GM18507 (cell line): Measurements from ENCODE around the gene STK39.

Source experiments
- DNase-seq: peaks from one replicate; pipeline ENCODE4 v3.0.0; 2011; ENCODE audit warnings: low read depth; ENCODE audit not compliant: insufficient read length; ENCODE audit errors: extremely low spot score
- FAIRE-seq: peaks from 2 replicates; lab custom pipeline; 2011; peaks lifted over from hg19 to GRCh38; lab: Jason Lieb, UNC

Gene STK39

DNA sequence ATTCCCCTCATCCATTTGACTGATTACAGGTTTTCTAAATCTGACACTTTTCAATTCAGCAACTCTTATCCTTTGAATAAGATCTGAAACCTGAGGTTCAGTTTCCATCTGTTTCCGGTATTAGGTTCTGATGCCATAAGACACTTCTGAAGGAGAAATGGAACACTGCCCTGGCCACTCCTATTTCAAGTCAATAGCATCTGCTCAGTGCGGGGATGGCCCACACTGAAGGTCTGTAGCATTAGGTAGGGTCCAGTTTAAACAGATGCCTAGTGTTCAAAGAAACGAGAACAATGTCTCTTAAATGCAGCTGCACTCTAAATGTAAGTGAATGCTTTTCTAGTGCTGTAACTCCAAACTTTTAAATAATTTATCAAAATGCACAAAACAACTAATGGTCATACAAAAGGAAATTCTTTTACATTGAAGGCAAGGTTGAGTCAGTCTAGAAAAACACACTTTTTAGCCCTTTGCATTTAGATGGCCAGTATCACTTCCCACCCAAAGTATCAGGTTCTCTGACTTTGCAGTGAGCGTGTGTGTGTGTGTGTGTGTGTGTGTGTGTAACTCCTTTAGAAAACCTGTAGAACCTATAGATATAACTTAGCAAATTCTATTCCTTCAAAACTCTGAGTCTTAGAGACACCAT is 78.2 kb downstream of the STK39 start:
- FAIRE-seq (no peak), DNase-seq (no peak)

DNA sequence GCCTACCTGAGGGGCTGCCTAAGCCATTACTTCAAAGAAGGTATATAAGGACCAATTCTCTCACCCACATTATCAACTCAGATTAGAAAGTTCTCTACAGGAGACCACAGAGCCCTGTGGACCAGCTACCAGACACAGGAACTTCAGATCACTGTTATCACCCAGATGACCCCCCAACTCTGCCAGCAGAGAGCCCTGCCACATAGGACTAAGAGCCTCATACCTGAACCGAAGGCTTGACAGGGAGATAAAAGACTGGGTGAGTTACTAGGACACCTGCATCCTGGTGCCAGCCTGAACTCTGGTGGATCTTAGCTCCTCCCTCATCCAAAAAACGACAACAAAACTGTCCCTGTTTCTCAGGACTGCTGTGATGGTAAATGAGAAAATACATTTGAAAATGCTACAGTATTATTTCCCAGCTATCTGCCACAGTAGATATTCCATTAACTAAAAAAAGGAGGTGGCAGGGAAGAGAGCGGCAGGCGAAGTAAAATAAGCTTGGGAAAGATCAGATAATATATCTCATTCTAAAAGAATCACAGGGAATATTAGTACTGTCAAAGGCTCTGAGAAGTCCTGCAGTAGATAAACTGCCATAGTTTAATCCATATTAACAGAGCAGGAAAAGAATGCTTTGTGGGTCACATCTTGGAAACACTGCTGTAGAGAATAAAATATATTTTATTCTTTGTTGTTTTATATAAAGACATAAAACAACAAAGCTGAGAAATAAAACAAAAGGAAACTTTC is 79.7 kb downstream of the STK39 start:
- no peak for FAIRE-seq

DNA sequence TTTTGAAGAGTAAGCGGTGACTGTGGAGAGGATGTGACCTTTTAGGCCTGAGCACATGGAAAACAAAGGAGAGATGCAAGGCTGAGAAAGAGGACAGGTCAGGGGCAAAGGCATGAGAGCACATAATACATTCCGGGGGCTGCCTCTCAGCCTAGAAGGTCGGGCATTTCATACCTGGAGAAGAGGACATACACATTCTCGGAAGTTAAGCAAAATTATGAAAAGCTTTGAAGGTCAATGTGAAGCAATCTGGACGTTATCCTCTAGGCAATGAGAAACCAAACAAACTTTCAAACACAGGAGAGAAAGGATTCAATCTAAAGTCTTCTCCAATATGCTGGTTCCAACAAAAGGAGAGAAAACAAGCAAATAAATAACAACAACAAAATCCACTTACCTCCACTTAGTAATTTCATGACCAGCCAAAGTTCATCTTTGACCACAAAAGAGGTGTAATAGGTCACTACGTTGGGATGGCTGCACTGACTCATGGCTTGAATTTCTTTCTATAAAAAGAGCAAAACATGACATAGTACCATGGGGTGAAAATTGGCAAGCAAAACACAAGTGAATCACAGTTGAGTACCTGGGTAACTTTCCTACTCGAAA is 80.4 kb downstream of the STK39 start:
- FAIRE-seq (no peak), DNase-seq (no peak)

More for the DNA sequence above, 79.7 kb downstream of the STK39 start:
- no peak for DNase-seq

DNA sequence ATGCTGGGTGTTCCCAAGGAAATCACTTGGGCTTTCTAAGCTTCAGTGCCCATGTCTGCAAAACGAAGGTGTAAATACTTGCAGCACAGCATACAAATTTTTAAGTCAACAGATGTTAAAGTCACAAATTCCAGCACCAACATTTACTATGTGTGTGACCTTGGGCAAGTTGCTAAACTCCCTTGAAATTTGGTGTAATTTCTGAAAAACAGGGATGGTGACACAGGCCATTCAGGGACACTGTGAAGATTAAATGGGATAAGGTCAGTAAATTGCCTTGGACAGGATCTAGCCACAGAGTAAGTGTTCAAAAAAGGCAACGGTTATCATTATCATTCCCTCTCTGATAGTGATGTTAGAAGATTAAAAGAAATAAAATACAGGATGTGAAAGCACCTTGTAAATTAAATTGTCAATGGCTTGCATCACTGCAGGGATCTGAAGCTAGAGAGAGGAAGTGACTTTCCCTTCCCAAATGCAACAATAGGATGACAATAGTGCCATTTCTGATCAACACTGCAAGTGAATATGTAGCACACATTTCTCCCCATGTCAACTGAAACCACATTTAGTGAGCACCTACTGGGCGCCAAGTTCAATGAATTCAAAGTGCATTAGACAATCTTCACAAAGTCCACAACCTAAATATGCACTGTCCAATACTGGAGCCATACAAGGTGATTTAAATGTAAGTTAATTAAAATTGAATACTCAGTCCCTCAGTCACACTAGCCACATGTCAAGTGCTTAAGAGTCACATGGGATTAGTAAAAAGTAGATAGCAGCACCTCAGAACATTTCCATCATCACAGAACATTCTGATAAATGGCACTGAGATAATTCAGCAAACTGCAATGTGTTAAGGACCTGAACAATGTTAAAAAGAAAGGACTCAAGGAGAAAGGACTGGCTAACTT is 81.2 kb downstream of the STK39 start:
- DNase-seq (no peak), FAIRE-seq (no peak)

DNA sequence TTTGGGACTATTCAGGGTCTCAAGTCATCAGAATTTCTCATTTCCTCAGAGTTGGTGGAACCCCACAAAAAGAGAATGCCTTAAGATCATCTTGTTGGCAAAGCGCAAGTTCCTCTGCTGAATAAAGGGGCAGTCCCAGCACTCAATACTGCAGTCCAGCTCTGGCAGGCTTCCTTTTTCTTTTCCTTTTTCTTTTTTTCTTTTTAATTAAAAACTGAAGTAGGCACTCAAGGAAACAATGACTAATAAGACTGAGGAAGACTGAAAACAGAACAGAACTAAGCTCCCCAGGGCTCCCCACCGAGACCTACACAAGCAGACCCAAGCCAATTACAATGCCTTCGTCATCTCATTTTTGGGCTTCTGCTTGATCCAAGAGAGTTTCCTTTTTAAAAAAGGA is 82.0 kb downstream of the STK39 start:
- FAIRE-seq (no peak), DNase-seq (no peak)

DNA sequence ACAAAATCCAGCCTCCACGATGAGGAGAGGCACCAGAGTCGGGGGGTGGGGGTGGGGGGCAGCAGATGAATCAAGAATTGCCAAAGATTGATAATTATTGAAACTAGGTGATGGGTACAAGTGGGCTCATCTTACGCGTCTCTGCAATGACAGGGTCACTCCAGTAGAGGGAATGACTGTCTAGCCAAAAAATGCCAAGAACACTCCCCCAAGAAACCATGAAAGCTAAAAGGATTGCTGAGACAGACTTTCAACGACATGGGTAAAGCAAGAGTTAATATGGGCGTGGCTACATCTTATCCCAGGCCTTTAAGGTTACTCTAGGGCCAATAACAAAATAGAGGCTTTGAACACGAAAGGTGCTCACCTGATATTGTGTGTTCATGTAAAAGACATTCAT is 86.5 kb downstream of the STK39 start:
- DNase-seq, result no peak
- no peak for FAIRE-seq

DNA sequence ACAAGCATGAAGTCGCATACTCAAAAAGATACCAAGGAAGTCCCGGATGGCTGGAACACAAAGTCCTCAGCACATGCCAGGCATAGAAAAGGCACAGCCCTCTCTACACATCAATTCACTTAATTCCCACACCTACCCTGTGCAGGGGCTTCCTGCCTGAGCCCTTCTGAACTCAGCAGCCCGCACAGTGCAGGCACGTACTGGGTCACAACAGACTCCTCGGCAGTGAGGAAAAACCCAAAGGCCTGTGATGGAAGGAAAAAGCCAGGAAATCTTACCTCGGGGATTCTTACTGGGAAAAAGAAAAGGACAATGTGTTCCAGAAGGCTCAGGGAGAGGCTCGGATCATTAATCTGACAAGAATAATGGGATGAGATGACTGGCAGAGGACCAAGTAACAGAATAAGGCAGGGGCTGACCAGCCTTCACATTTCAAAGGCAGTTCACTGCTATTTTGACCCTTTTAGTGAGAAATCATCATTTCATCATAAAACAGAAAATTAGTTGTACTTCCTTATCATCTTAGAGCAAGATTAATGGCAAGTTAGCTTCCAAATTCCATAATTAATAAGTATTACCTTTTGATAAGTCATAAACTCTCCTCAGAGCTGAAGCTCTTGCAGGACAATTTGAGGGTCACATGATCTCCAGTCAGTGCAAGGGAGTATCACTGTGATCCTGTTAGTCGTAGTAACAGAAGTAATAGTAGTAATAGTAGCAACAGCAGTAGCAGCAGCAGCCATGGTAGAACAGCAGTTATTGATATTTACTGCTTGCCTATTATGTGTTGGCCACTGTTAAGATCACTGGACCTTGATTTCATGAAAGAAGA is 87.4 kb downstream of the STK39 start:
- DNase-seq (no peak), FAIRE-seq (no peak)

DNA sequence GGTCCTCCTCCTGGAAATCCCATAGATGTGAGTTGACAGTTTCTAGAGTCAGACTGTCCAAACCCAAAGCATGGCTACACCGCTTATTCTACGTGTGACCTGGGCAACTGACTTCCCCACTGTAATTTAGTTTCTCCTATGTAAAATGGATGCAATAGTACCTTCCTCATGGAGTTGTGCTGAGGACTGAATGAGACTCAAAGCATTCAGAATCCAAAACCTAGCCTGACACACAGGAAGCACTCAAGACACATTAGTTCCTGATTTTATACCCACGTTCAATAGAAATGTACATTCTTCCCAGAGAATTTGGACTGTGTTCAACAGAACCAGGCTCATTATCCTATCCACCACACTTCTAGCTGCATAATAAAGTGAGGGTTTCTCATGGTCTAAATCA is 88.8 kb downstream of the STK39 start:
- no peak for DNase-seq
- FAIRE-seq, result no peak

DNA sequence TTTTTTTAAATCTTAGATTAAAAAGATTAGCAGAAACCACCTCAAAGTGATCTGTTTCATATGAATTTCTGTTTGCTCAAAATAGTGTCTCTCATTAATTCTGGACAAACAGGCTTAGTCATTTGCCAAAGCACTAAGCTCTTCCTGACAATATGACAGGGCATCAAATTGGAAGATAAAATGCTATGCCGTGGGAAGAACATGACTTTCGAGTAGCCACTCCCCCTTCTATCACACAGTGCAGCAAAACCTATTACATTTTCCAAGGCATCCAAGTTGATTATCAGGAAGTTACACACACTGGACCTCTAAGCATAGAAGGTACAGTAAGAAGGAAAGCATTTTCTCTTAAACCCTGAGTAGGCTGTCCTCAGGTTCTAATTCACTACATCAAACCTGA is 89.5 kb downstream of the STK39 start:
- DNase-seq (no peak), FAIRE-seq (no peak)

DNA sequence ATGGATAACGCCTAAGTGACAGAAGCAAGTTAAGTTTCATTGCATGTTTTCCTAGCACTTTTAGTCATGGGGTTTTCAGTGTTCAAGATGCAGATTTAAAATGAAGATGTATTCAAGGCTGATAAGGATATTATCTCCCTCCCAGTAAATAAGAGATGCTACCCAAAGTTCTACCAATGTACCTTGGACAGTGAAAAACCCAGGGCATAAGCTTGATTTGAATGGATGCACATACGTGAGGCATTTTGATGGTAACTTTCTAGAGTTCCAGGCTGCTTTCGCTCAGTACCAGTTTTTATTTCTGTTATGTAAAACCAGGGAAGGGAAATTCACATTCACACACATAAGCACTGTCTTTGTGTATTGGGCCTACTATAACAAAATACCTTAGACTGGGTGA is 90.3 kb downstream of the STK39 start:
- no peak for FAIRE-seq
- DNase-seq, result no peak

DNA sequence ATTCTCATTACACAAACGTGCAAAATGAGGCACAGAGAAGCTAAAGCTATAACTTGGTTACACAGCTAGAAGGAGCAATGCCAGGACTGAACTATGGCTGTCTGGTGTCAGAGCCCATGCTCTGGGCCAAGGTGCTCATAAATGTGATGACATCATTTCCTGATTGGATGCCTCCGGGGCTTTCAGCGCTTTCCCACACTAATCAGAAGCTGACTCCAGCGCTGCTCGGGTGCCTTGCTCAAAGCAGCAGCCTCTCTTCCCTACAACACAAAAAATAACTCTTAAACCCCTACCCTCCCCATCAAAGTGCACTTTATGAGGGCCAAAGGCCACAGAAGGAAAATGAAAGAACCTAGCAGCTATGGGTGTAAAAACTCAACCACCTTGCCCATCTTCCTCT is 90.7 kb downstream of the STK39 start:
- DNase-seq (no peak), FAIRE-seq (no peak)

DNA sequence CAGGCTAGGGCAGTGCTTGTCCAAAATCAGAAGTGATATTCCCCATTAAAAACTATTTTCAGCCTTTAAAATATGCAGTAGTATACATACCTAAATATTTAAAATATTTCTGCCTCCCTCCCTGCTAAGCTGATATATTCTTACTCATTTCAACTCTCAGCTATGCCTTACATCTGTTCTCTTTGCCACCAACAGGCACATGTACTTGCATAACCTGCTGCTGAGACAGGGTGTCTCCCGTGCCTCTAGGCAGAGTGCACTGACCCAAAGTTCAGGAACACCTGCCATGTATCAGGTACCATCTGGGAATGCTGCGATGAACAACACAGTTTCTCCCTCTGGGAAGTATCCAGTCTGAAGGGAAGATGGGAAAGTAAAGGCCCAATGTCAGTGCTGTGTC is 91.7 kb downstream of the STK39 start:
- no peak for FAIRE-seq
- DNase-seq, result no peak

DNA sequence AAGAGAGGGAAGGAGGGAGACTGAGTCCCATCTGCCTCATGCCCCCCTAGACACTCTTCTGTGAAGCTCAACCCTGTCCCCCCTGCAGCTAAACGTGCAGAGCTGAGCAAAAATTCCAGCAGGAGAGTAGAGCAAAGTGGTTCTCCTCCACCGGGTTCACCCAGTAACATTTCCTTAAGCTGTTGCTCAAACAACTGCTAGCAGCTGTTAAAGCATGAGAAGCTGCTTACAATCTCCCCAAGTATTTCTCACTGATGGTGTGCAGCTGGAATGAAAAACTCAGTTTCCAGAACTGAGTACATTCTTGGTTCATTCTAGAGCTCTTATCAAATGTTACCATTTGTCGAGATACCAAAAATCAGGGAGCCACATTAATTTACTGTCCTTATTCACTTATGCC is 92.3 kb downstream of the STK39 start:
- no peak for FAIRE-seq

DNA sequence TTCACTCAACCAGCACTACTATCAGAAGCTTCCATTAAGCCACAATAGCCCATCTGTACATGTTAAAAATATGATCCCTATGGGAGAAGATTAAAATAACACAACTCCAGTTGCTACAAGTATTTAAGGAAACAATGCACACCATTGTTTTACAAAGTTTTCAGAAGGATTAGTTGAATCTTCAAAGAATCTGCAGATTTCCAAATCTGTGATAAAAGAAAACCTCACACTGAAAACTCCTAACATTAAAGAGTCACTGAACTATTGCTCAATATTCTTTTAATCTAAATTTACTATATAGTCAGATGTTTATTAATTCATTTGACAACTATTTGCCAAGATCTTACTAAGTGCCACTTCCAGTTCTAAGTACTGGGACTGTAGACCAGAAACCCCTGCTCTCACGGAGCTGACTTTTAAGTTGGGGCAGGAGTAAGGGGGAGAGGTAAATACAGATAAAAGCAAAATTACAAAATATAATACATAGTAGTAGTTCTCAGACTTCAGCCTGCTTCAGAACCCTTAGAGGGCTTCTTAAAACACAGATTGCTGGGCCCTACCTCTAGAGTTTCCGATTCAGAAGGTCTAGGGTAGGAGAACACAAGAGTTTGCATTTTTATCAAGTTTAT is 94.4 kb downstream of the STK39 start:
- FAIRE-seq (no peak), DNase-seq (no peak)

More for the DNA sequence above, 92.3 kb downstream of the STK39 start:
- DNase-seq, result no peak

DNA sequence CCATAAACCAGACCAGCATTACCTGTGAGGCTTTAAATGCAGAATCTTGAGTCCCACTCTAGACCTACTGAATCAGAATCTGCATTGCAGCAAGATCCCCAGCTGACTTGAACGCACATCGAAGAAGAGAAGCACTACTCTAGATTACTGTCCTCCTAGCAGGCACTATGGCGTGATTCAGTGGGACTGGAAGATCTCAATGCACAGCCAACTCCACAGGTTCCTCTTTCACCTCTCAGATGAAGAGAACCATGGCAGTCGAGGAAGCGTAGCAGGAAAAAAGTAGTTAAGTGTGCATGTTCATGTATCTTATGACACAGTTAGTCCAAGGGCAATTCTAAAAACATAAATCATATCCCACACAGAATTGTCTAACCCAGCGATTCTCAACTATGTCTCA is 97.4 kb downstream of the STK39 start:
- DNase-seq (no peak), FAIRE-seq (no peak)

DNA sequence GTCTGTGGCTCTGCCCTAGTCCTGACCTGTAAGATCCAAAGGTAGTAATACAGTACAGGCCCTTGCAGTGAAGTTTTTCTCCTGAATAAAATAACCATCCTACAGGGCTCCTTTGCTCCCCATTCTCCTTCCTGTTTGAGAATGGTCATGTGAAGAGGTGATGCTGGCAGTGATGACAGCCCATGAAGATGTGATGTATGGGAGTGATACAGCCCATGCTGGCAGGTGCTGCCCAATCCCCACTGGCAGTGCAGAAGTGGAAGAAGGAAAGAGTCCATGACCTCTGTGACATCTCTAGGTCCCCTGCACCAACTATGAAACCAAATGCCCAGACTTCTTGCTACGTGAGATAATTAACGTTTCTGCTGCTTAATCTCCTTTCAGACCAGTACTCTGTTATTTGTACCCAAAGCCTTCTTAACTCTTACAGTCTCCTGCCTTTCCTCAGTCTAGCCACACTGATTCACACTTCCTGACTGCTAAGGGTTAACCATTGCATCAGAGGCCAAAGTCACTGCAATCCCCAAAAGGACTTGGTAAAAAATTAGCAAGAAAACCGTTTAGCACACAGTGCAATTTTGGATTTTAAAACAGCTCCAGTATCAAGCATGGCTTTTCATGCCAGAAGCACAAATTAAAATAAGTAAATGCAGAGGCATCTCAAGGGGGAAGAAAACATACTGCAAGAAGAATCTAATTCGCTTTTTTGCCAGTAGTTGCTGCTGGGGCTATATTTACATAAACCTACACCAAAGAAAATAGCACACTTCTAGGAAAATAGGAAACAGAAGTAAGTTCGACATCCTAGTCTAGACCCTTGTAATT is 98.0 kb downstream of the STK39 start:
- DNase-seq (no peak), FAIRE-seq (no peak)

DNA sequence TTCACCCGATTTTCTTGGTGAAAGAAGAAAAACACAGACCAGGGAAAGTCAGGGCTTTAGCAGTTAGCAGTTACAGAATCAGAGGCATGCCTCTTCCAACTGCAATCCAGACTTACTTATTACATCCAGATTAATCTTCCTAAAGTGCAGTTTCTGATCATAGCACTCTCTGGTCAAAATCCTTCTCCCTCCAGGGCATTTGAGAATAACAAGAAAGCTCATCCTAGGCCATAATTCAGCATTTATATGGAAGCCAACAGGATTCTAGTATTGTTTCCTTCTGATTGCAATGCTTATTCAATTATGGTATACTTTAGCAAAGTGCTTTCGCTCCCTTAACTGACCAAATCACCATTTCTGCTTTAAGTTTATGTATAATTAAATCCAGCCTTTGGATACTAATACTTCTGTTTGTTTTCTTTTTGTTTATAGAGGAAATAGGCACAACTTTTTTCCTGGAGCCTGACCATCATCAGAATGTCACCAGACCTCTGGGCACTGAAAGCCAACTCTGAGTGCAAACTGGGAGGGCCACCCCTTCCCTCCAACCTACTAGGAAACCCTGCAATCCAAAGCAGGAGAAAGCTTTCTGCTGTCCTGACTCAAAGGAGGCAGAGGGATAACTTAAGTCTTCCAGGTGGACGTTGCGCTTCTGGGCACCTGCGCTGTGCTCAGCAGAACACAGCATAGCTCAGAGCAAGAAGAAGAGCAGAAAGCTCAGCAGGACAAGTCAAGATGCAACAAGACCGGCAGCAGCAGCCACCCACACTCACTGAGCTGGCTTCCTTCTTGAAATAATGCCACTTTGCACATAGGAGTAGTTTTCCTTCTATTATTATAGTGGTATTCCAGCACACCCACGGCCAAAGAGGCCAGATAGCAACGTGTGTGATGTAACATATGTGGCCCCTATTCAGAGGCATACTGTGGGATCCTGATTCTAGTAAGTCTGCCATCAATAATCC is 99.3 kb downstream of the STK39 start:
- DNase-seq, result no peak

More for the DNA sequence above, 99.3 kb downstream of the STK39 start:
- FAIRE-seq, result no peak
